ENCODE measurements around the gene GALNT4.

- TF ChIP-seq EZH2phosphoT487 (IDR thresholded peaks at IDR 0.05) (no peak), EZH2 (IDR thresholded peaks at IDR 0.05) (no peak)
- TF ChIP-seq, protein P1, sequence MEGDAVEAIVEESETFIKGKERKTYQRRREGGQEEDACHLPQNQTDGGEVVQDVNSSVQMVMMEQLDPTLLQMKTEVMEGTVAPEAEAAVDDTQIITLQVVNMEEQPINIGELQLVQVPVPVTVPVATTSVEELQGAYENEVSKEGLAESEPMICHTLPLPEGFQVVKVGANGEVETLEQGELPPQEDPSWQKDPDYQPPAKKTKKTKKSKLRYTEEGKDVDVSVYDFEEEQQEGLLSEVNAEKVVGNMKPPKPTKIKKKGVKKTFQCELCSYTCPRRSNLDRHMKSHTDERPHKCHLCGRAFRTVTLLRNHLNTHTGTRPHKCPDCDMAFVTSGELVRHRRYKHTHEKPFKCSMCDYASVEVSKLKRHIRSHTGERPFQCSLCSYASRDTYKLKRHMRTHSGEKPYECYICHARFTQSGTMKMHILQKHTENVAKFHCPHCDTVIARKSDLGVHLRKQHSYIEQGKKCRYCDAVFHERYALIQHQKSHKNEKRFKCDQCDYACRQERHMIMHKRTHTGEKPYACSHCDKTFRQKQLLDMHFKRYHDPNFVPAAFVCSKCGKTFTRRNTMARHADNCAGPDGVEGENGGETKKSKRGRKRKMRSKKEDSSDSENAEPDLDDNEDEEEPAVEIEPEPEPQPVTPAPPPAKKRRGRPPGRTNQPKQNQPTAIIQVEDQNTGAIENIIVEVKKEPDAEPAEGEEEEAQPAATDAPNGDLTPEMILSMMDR (IDR thresholded peaks at IDR 0.05), result no peak
Measured at GRCh38 chr12:89476232-89476631, 48.4 kb downstream of the GALNT4 start.
